Spleen (tissue), 11 donors: Measurements from ENCODE around the gene LRRFIP2. TPM values are rescaled to one million over a fixed set of nuclear protein-coding genes. Genes with fewer than 3 reads are reported as not detected.
A peak's percentile ranks its signal among the peaks of the same experiment; 100 is the strongest.

Experiments
- DNase-seq: peaks from one replicate; pipeline ENCODE4 v3.0.0-alpha.2; 2020
- H3K27ac ChIP-seq, 8 donors: fragments of 200-600 bp; sonication (generic) in 7 of 8; 1 replicate in 4 of 8; 2 replicates in 4 of 8; pipeline versions ENCODE4 v1.5.0 to v1.8.0; 2016 to 2021; ENCODE audit warnings: inconsistent platforms in 4 of 8, mild to moderate bottlenecking in 4 of 8, moderate library complexity in 1 of 8
- H3K27me3 ChIP-seq, 7 donors: fragments of 200-600 bp; sonication (generic) in 6 of 7; replicated peaks in 1 of 7; 1 replicate in 4 of 7; 2 replicates in 3 of 7; pipeline versions ENCODE4 v1.5.0 to v1.8.0; 2016 to 2021; ENCODE audit warnings: inconsistent platforms in 3 of 7, mild to moderate bottlenecking in 1 of 7
- H3K36me3 ChIP-seq, 6 donors: fragments of 200-600 bp; sonication (generic) in 5 of 6; 1 replicate in 4 of 6; 2 replicates in 2 of 6; pipeline versions ENCODE4 v1.5.0 to v1.8.0; 2016 to 2021; ENCODE audit warnings: inconsistent platforms in 2 of 6
- H3K4me1 ChIP-seq, 6 donors: fragments of 200-600 bp; sonication (generic) in 5 of 6; 1 replicate in 3 of 6; 2 replicates in 3 of 6; pipeline versions ENCODE4 v1.5.0 to v1.8.0; 2016 to 2021; ENCODE audit warnings: inconsistent platforms in 3 of 6
- H3K4me3 ChIP-seq, 8 donors: fragments of 200-600 bp; sonication (generic) in 7 of 8; 1 replicate in 4 of 8; 2 replicates in 4 of 8; pipeline versions ENCODE4 v1.5.0 to v1.8.0; 2016 to 2021; ENCODE audit warnings: inconsistent platforms in 4 of 8, mild to moderate bottlenecking in 4 of 8, moderate library complexity in 2 of 8
- H3K9me3 ChIP-seq, 8 donors: fragments of 200-600 bp; sonication (generic) in 7 of 8; 1 replicate in 4 of 8; 2 replicates in 4 of 8; pipeline versions ENCODE4 v1.5.0 to v1.8.0; 2016 to 2021; ENCODE audit warnings: inconsistent platforms in 4 of 8
- POLR2A ChIP-seq, 3 donors: fragments of 450-650 bp; IDR thresholded peaks; one replicate each; pipeline ENCODE4 v1.5.1; 2017; ENCODE audit warnings: antibody characterized with exemption in 3 of 3, mild to moderate bottlenecking in 1 of 3
- POLR2AphosphoS5 ChIP-seq, 3 donors: sonication (generic); formaldehyde crosslinking; IDR thresholded peaks; one replicate each; pipeline ENCODE4 v1.5.1; 2017; ENCODE audit warnings: antibody characterized with exemption in 3 of 3
- WGBS, 5 donors: extraction: QIAGEN DNeasy Blood & Tissue Kit in 3 of 5; methylation state at CpG; one replicate each; pipeline versions ENCODE4 v1.1.5 to v1.1.7; 2013 to 2018; 5-methylcytosine and 5-hydroxymethylcytosine counted together
- intact Hi-C: fragments of 100-400 bp; cut with DNase I; formaldehyde crosslinking; loops from one replicate; pipeline ENCODE4 v1.15.0; 2023; ENCODE audit warnings: low total_unique reads
- polyA plus RNA-seq, 3 donors: library from polyadenylated mRNA; stranded (reverse); fragments of 200-250 nt; gene quantifications; one replicate each; pipeline ENCODE4 v1.2.1, GENCODE V29; 2013
- total RNA-seq, 7 donors: library from RNA; depleted of rRNA in 3 of 7; stranded (reverse); fragments of >200 nt in 3 of 7; fragmentation: NEBNext Ultra II Directional in 4 of 7; extraction: Animal tissue kit (Norgen Biotek cat#: 25700) in 4 of 7; gene quantifications; one replicate each; pipeline versions ENCODE4 v1.1.0 to v1.2.1, GENCODE V29; 2016 to 2021
- TF ChIP-seq, protein P1 (sequence below), 11 experiments: fragments of 200-600 bp in 7 of 11; fragments of 450-650 bp in 4 of 11; sonication (generic) in 4 of 11; IDR thresholded peaks in 8 of 11; conservative IDR thresholded peaks in 3 of 11; 1 replicate in 7 of 11; 2 replicates in 4 of 11; pipeline versions ENCODE4 v1.4.0 to v1.8.0; 2016 to 2021; ENCODE audit warnings: antibody characterized with exemption in 11 of 11, inconsistent platforms in 4 of 11, mild to moderate bottlenecking in 1 of 11
- donor health status: healthy with polysubstance abuse.
- donor health status: DM: no; HTN: no; CAD: no; lungs with moderate emphysema.
- donor health status: DM: no; HTN: no; CAD: no.
- donor health status: Bipolar disorder and iron deficiency.
- donor health status: healthy.
- donor health status: DM: no; HTN: no; CAD: no.
- donor health status: DM: yes; HTN: yes; CAD: no.

The LRRFIP2 gene
- total and polyA plus RNA-seq, 10 donors = 18.9 to 111 (median 86.9) TPM

DNA sequence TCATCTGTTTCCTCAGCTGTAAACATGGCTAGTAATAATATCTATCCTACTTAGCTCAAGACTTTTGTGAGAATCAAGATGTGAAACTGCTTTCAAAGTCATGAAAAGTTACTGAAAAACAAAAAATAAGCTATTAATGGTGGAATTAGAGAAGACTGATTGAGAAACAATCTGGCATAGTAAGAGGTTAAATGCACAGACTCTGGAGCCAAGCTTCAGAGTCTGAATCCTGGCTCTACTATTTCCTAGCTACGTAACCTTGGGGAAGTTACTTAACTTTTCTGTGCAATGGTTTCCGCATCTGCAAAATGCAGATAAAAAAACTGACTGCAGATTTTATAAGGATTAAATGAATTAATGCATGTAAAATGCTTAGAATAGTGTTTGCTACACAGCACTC is 28.8 kb downstream of the LRRFIP2 start:
- Histone ChIP-seq H3K27me3 (no peaks in the 10 kb centered on the region), H3K4me1 (peaks cover 14 to 79% (median 53%) of the 10 kb centered on the region in 6 donors), H3K27ac (peak overlapping the region in 7 of 8 donors; percentile 25 to 81 (median 71)), H3K9me3 (no peaks in the 10 kb centered on the region), H3K36me3 (peaks cover 0 to 75% (median 14%) of the 10 kb centered on the region in 6 donors), H3K4me3 (no peak overlapping the region)
- WGBS, 5 donors = 31 to 64% (median 36%) methylated on average over 2 of the region's 2 CpGs
- DNase-seq = no peak
- intact Hi-C loops = no loop called here
- TF ChIP-seq POLR2A (IDR thresholded peaks at IDR 0.05) (no peak), POLR2AphosphoS5 (IDR thresholded peaks at IDR 0.05) (no peak)
- TF ChIP-seq, protein P1, sequence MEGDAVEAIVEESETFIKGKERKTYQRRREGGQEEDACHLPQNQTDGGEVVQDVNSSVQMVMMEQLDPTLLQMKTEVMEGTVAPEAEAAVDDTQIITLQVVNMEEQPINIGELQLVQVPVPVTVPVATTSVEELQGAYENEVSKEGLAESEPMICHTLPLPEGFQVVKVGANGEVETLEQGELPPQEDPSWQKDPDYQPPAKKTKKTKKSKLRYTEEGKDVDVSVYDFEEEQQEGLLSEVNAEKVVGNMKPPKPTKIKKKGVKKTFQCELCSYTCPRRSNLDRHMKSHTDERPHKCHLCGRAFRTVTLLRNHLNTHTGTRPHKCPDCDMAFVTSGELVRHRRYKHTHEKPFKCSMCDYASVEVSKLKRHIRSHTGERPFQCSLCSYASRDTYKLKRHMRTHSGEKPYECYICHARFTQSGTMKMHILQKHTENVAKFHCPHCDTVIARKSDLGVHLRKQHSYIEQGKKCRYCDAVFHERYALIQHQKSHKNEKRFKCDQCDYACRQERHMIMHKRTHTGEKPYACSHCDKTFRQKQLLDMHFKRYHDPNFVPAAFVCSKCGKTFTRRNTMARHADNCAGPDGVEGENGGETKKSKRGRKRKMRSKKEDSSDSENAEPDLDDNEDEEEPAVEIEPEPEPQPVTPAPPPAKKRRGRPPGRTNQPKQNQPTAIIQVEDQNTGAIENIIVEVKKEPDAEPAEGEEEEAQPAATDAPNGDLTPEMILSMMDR (IDR thresholded peaks at IDR 0.05 in 8 of 11, conservative IDR thresholded peaks at IDR 0.05 in 3 of 11) = no peak

DNA sequence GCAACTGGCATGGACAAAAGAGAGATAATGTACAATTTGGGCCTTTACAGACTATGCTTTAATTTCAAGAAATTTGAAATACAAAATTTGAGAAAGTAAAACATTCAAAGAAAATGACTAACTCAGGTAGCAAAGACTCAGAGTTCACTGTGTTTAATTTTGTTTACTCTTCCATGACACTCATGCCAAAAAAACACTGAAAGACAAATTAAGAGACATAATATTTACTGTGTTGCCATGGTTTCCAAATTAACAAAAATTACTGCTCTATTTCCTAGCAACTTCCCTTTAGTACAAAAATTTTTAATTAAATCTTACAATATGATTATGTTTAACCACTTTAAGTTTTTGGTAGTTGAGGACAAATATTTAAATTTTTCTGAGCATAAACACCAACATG is 29.6 kb downstream of the LRRFIP2 start:
- H3K4me1 ChIP-seq = peaks cover 14 to 86% (median 57%) of the 10 kb centered on the region in 6 donors
- intact Hi-C loops = no loop called here
- H3K27me3 ChIP-seq = no peaks in the 10 kb centered on the region
- peak overlapping the region in 7 of 8 donors; percentile 25 to 81 (median 71) for H3K27ac ChIP-seq
- H3K4me3 ChIP-seq = no peak overlapping the region
- DNase-seq = no peak
- TF ChIP-seq POLR2A (IDR thresholded peaks at IDR 0.05) (no peak), POLR2AphosphoS5 (IDR thresholded peaks at IDR 0.05) (no peak)
- TF ChIP-seq, protein P1 (IDR thresholded peaks at IDR 0.05 in 8 of 11, conservative IDR thresholded peaks at IDR 0.05 in 3 of 11) = no peak
- H3K36me3 ChIP-seq = peaks cover 0 to 70% (median 14%) of the 10 kb centered on the region in 6 donors
- H3K9me3 ChIP-seq = no peaks in the 10 kb centered on the region

DNA sequence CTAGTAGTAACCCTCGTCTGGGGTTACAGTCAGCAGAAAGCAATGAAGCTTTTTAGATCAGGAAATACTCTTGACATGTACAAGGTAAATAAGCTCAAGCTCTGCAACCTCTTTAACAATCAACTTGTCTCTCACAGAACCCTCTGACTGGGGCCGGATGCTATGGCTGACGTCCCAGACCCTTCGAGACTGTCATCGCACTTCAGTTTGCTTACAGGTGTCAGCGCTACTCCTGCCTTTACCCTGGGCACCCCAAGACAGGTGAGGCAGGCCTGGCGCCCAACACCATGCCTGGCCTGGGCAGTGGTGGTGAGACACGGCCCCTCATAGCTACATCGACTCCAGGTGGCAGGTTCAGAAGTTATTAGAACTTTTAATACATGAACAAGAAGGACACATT is 30.6 kb downstream of the LRRFIP2 start:
- intact Hi-C loops = no loop called here
- Histone ChIP-seq H3K27ac (peak overlapping the region in 3 of 8 donors; percentile 76 to 81 (median 78)), H3K4me3 (no peak overlapping the region), H3K27me3 (no peaks in the 10 kb centered on the region), H3K4me1 (peaks cover 14 to 85% (median 49%) of the 10 kb centered on the region in 6 donors), H3K9me3 (no peaks in the 10 kb centered on the region), H3K36me3 (peaks cover 0 to 60% (median 14%) of the 10 kb centered on the region in 6 donors)
- 89 to 93% (median 92%) methylated on average over 9 of the region's 9 CpGs for WGBS, 5 donors
- DNase-seq = no peak
- TF ChIP-seq, protein P1 (IDR thresholded peaks at IDR 0.05 in 8 of 11, conservative IDR thresholded peaks at IDR 0.05 in 3 of 11) = no peak
- peak in 1 of 3 donors; percentile 40 for TF ChIP-seq POLR2AphosphoS5 (IDR thresholded peaks at IDR 0.05)

DNA sequence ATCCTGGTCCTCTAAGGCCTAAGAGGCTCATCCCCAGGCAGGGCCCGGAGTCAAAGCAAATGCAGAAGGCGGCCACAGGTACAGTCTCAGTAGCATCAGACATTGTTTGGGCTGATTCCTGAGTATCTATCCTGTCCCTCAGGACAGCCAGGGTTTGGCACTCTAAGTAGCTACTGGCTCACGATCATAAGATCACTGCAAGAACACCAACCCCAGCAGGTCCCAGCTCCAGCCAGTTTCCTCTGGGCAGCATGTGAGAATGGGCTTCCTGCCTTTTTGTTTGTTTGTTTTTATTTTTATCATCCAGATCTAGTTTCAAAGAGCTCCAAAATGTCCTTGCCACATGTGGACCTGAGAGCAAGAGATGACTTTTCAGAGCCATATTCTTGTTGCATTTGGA is 32.7 kb downstream of the LRRFIP2 start:
- 89 to 98% (median 95%) methylated on average over 3 of the region's 3 CpGs for WGBS, 5 donors
- no peak for DNase-seq
- Histone ChIP-seq H3K27ac (peak overlapping the region in 2 of 8 donors; percentile 1 to 12), H3K9me3 (no peaks in the 10 kb centered on the region), H3K4me1 (peaks cover 10 to 74% (median 33%) of the 10 kb centered on the region in 6 donors), H3K4me3 (no peak overlapping the region), H3K27me3 (no peaks in the 10 kb centered on the region), H3K36me3 (peaks cover 0 to 40% (median 14%) of the 10 kb centered on the region in 6 donors)
- TF ChIP-seq POLR2A (IDR thresholded peaks at IDR 0.05) = no peak
- TF ChIP-seq POLR2AphosphoS5 (IDR thresholded peaks at IDR 0.05) = no peak
- intact Hi-C loops = no loop called here
